ENCODE results near the gene CXCR6.

Gene CXCR6

DNA sequence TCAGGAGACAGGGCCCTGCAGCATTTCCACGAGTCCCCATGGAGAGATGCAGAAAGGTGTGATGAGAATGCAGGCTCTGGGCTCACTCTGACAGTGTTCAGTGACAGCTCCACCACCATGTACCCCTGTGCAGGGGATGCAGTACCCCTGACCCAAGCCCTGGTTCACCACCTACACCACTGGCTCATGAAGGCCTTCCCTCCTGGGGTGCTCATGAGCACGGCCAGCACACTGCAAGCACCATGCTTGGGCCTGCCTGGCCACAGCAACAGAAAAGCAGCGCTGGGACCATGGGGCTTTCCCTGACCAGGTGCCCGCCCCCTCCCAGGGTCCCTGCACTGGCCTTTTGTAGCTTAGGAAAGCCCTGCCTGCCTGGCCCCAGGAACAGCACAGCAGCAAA is 6.2 kb downstream of the CXCR6 start:
- DNase-seq, result no peak

GRCh38 chr3:45950131-45950530 is 6.9 kb downstream of the CXCR6 start:
- DNase-seq, result no peak

DNA sequence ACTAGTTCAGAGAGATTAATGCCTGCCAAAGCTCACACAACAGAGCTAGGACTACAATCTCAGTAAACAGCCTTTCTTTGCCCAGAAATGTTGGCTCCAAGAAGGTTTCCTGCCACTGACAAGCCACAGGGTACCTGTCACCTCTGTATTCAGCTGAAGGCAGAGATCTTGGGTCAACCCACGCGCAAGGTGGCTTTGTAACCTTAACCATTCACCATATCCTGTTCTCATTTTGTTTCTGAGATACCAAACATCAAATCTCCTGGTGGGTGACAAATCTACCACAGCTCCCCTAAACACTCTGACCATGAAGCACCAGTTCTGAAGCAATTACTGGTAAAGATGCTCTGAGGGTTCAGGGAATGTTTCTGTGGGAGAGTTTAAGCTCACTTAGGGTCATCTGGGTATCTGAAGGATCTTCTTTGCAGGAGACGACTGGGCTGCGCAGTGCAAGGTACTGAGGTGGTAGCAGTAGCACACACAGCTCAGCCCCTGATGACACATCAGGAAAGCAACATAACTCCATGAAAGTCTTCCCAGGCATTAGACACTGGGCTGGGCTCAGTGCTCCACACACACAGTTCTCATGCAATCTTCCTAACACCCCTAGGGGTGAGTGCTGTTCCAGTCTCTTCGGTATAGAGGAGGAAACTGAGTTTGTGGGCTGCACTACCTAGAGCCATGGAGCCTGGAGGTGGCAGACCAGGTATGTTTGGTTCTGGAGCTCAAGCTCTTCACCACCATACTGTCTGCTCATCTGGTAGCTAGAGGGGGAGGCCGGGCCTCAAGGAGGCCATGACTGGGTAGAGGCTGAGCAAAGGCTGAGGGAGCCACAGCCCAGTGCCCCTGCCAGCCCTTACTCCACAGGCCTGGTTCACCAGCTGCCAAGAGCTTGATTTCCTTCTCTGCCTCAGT is 7.7 kb downstream of the CXCR6 start:
- no peak for DNase-seq

DNA sequence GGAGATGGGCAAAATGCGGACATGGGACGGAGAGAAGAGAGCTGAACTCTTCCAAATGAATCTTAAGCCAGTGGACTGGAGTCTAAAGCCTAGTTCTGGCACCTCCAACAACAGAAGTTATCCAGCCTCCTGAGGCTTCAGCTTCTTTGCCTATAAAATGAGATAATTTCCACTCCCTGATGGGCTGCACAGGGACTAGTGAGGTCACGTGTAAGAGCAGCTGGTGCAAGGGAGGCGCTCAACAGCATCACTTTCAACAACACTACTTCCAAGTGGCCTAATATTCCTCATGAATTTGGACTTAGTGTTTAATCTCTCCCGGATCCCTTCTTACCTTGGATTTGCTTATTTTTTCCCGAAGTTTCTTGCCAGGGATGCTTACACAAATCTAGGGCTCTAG is 8.7 kb downstream of the CXCR6 start:
- DNase-seq, result no peak

DNA sequence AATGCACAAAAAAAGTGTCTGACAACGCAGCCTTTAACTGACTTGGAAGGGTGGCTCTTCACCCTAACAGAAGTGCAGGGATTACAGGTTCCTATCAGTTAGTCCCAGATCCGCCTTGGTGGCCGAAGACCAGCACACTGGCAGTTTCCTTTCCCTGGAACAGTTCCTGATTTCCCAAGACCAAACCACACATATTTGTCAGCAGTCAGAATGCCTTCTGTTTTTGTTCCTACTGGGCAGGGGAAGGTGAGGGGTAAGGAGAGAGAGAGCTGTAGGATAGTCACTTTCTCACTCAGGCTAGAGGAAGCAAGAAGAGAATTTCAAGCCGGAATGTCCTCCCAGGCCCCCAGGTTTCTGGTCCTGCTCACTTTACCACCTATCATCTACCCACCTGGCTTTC is 9.2 kb downstream of the CXCR6 start:
- DNase-seq, result no peak

DNA sequence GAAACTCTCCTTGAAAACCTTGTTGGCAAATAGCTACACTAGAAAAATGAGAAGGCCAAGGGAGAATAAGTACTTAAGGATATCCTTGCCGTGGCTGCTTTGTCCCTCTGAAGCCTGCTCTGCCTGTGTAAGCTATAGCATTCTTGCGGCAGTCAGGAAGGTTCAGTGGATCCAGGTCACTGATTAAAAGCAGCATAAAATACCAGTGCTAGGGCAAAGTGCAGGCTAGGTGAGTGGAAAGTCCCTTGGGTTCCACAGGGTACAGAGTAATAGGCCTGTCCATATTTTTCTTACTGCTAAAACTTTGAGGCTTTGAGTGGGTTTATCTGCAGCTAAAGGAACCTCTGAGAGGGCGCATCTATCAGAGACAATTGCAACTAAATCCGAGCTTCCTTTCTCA is 10.3 kb downstream of the CXCR6 start:
- no peak for DNase-seq

DNA sequence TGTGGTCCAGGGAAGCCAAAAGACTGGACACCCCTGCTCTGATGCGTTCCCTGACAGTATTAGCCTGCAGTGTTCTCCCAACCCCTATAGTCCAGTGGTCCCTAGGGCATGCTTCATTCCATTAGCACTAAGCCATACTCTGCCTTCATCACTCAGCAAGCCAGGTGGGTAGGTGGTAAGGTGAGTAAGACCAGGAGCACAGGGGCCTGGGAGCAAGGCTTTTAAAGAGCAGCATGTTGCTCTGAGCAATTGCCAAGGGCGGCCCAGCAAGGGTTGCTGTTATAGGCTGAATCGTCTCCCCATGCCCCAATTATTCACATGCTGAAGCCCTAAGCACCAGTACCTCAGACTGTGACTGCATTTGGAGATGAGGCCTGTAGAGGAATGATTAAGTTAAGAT is 11.0 kb downstream of the CXCR6 start:
- DNase-seq, result no peak

GRCh38 chr3:45955017-45955647 is 11.9 kb downstream of the CXCR6 start:
- no peak for DNase-seq

DNA sequence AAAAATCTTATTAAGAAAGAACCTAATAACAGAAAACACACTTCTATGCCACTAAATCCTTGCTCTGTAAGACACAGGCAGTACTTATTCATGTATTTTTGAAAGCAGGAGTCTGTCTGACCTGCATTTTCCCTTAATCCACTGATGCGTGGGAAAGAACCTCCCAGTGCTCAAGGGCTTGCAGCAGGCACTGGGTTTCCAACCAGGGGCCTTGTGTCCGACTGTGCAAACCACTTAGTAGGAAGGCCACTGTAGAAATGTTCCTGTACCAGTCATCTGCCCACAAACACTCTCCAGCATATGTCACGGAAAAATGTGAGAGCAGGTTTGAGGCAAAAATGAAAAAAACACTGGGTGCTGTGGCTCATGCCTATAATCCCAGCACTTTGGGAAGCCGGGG is 12.4 kb downstream of the CXCR6 start:
- no peak for DNase-seq

- no peak for DNase-seq
Observed at GRCh38 chr3:45957586-45957985, 14.3 kb downstream of the CXCR6 start.

GRCh38 chr3:45958321-45958791 is 15.1 kb downstream of the CXCR6 start:
- no peak for DNase-seq

DNA sequence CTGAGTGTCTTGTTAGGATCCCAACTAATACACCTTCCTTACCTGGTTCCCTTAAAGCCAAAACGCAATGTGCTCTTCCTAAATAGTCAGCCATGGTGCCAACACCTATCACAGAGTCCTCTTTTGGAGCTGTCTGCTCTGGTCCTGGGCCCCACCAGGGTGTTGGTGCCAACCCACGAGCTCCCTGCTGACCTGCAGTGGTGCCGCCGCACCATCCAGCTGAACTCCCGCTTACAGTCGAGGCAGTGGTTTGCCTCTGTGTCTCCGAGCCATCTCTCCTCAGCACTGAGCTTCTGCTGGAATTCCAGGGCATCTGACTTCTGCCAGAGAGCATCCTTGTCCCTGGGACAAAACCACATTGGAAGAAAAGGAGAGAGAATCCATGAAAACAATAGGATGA is 15.9 kb downstream of the CXCR6 start:
- no peak for DNase-seq

GRCh38 chr3:45960289-45960688 is 17.0 kb downstream of the CXCR6 start:
- DNase-seq, result no peak

DNA sequence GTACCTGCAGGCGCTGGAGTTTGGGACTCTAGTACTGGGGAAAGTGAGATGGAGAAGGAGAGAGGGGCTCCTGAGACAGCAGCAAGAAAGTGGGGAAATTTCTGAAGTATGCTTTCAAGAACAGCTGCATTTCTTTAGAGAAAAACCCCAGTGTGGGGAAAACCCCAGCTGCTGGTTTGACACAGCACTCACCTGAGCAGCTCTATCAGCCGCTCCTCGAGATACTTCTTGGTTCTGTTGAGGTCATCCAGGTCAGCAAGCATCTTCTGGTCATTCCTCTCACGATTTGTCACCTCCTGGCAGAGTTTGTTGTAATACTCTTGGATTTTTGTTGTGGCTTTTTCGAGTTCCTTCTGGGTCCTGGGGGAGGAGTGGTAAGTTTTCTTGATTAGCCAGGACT is 18.8 kb downstream of the CXCR6 start:
- no peak for DNase-seq

- no peak for DNase-seq
Observed at GRCh38 chr3:45964139-45964538, 20.9 kb downstream of the CXCR6 start.

- no peak for DNase-seq
Observed at GRCh38 chr3:45965253-45965652, 22.0 kb downstream of the CXCR6 start.

- no peak for DNase-seq
Observed at GRCh38 chr3:45965653-45966052, 22.4 kb downstream of the CXCR6 start.

- no peak for DNase-seq
Observed at GRCh38 chr3:45966371-45966791, 23.1 kb downstream of the CXCR6 start.

GRCh38 chr3:45966950-45967640 is 23.8 kb downstream of the CXCR6 start:
- DNase-seq, result no peak

DNA sequence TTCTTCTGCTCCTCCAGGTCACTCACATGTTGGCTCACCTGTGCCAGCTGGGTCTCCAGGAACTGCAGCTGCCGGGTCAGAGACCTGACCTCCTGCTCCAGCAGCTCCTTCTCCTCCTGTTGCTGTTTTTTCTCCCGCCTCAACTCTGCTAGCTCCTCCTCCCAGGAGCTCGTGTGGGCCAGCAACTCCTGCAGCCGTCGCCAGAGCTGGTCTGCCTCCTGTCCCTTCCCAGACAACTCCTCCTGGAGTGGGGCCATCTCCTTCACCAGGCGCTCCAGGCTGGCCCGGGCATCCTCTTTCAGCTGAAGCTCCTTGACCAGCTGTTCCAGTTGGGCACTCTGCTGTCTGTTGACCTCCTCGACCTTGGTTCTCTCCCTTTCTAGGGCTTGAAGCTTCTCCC is 24.5 kb downstream of the CXCR6 start:
- no peak for DNase-seq

DNA sequence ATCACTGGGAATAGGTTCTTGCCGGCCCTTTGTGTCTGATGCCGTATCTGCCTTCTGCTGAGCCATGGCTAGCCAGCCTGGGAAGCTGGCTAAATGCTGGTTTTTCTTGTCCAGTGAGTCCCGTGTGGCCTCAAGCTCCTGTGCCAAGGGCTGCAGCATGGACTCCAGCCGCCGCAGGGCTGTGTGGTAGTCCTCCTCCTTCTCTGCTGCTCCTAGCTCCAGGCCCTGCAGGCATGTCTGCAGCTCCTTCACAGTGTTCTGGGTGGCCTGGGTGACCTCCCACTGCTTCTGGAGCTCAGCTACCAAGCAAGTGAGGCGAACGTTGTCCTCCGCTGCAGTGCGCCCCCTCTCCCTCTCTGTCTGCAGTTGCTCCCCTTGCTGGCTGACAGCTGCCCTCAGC is 24.9 kb downstream of the CXCR6 start:
- no peak for DNase-seq

DNA sequence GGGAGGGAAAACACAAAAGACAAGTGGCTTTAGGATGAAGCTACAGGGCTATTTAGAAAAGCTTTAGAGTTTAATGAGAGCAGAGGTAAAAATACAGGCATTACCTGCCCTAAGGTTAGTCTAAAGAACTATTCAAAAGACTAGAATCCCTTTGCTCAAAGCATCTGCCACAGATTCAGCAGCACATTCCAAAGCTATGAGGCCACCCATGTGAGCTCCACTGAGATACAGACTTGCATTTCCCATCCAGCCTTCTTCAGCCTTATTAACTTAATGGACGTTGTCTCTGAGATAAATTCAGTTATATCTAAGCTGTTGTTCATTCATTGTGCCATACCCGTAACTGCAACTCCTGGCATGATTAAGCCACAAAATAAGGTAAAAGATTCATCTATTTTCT is 25.4 kb downstream of the CXCR6 start:
- DNase-seq, result no peak

DNA sequence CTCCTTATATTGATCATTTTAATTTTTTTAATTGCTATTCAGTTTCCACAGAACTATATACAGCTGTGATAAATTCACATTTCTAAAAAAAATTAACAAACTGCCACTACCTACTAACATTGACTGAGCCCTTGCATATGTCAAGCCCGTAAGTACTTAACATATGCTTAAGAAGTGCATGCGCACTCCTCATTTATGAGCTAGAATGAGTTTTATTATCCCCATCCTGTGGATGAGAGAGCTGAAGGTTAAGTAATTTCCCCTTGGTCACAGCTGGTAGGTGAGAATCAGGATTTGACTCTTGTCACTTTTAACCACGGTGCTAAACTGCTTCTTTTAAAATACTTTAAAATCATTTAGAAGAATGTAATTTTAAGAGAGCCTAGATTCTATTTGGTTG is 25.9 kb downstream of the CXCR6 start:
- DNase-seq, result no peak

- no peak for DNase-seq
Observed at GRCh38 chr3:45969953-45970352, 26.7 kb downstream of the CXCR6 start.

Measured in NCI-H187 (cell line).